ENCODE measurements around the gene CARMIL1. TPM values are rescaled to one million over a fixed set of nuclear protein-coding genes. Genes with fewer than 3 reads are reported as not detected.

The CARMIL1 gene
- total RNA-seq, 1 donor from 2014 or later, result 37.6 TPM

DNA sequence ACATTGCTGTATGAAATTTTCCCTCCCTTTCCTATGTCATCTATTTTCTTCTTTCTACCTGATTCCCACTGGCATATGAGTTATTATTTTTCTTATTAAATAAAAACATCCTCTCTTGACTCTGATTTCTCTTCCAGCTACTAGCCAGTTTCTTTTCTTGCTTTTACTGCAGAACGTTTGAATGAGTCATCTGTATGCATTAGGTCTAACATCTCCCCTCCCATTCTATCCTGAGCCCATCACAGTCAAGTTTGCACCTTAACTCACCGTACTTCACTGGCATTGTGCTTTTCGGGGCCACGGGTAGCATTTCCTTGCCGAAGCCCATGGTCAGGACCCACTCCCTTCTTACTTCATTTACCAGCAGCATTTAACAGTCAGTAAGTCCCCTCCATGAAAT, 65.7 kb downstream of the CARMIL1 start:
- no peak for DNase-seq
- H3K4me1 ChIP-seq, result peaks cover 9% of the 10 kb centered on the region
- H3K27ac ChIP-seq, result no peak overlapping the region
- H3K9me3 ChIP-seq, result no peaks in the 10 kb centered on the region
- TF ChIP-seq, protein P1, sequence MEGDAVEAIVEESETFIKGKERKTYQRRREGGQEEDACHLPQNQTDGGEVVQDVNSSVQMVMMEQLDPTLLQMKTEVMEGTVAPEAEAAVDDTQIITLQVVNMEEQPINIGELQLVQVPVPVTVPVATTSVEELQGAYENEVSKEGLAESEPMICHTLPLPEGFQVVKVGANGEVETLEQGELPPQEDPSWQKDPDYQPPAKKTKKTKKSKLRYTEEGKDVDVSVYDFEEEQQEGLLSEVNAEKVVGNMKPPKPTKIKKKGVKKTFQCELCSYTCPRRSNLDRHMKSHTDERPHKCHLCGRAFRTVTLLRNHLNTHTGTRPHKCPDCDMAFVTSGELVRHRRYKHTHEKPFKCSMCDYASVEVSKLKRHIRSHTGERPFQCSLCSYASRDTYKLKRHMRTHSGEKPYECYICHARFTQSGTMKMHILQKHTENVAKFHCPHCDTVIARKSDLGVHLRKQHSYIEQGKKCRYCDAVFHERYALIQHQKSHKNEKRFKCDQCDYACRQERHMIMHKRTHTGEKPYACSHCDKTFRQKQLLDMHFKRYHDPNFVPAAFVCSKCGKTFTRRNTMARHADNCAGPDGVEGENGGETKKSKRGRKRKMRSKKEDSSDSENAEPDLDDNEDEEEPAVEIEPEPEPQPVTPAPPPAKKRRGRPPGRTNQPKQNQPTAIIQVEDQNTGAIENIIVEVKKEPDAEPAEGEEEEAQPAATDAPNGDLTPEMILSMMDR (IDR thresholded peaks at IDR 0.05), result no peak
- no peak overlapping the region for H3K4me3 ChIP-seq
- H3K27me3 ChIP-seq, result no peaks in the 10 kb centered on the region
- no peaks in the 10 kb centered on the region for H3K36me3 ChIP-seq
- ATAC-seq, result no peak
- intact Hi-C loops (cut with DNase I), result no loop called here

- ATAC-seq, result peak; percentile 81
These were observed 66.9 kb downstream of the CARMIL1 start for GRCh38 chr6:25346064-25346463.

GRCh38 chr6:25350573-25350972, 71.4 kb downstream of the CARMIL1 start:
- ATAC-seq (no peak), DNase-seq (no peak)
- intact Hi-C loops (cut with DNase I), result no loop called here
- peaks cover 52% of the 10 kb centered on the region for H3K4me1 ChIP-seq
- no peaks in the 10 kb centered on the region for H3K27me3 ChIP-seq
- TF ChIP-seq, protein P1 (IDR thresholded peaks at IDR 0.05), result no peak
- no peak overlapping the region for H3K4me3 ChIP-seq
- no peak overlapping the region for H3K27ac ChIP-seq
- no peaks in the 10 kb centered on the region for H3K9me3 ChIP-seq
- no peaks in the 10 kb centered on the region for H3K36me3 ChIP-seq

More at GRCh38 chr6:25346064-25346463, 66.9 kb downstream of the CARMIL1 start:
- Histone ChIP-seq H3K27ac (no peak overlapping the region), H3K4me3 (no peak overlapping the region), H3K27me3 (no peaks in the 10 kb centered on the region), H3K4me1 (peaks cover 20% of the 10 kb centered on the region), H3K9me3 (no peaks in the 10 kb centered on the region), H3K36me3 (no peaks in the 10 kb centered on the region)
- intact Hi-C loops (cut with DNase I), result no loop called here
- TF ChIP-seq, protein P1 (IDR thresholded peaks at IDR 0.05), result no peak
- no peak for DNase-seq

- intact Hi-C loops (cut with DNase I), result no loop called here
These were observed 72.3 kb downstream of the CARMIL1 start for GRCh38 chr6:25351485-25351884.

GRCh38 chr6:25352285-25352684, 73.1 kb downstream of the CARMIL1 start:
- Histone ChIP-seq H3K4me3 (no peak overlapping the region), H3K36me3 (no peaks in the 10 kb centered on the region), H3K9me3 (no peaks in the 10 kb centered on the region), H3K4me1 (peaks cover 44% of the 10 kb centered on the region), H3K27ac (no peak overlapping the region), H3K27me3 (no peaks in the 10 kb centered on the region)
- DNase-seq (no peak), ATAC-seq (no peak)
- TF ChIP-seq, protein P1 (IDR thresholded peaks at IDR 0.05), result no peak
- intact Hi-C loops (cut with DNase I), result no loop called here

More at GRCh38 chr6:25351485-25351884, 72.3 kb downstream of the CARMIL1 start:
- DNase-seq (no peak), ATAC-seq (peak; percentile 76)
- Histone ChIP-seq H3K27ac (no peak overlapping the region), H3K4me1 (peaks cover 45% of the 10 kb centered on the region), H3K4me3 (no peak overlapping the region), H3K27me3 (no peaks in the 10 kb centered on the region), H3K9me3 (no peaks in the 10 kb centered on the region), H3K36me3 (no peaks in the 10 kb centered on the region)
- TF ChIP-seq, protein P1 (IDR thresholded peaks at IDR 0.05), result no peak

All from upper lobe of right lung (tissue), 1 donor.